WTC11 (cell line): ENCODE data around the gene SYK. TPM values are rescaled to one million over a fixed set of nuclear protein-coding genes. Genes with fewer than 3 reads are reported as not detected.

Source experiments
- ATAC-seq: fragments of 200-7000 bp; cut with Tn5 transposase; 2 replicates; pipeline ENCODE4 v1.10.0; 2021; ENCODE audit warnings: mild to moderate bottlenecking, moderate library complexity
- CTCF ChIA-PET: fragments of 300-600 bp; sonication (Branson Sonifier 250); formaldehyde crosslinking; loops from one replicate; lab custom pipeline; 2021; ENCODE audit warnings: antibody characterized with exemption; lab: Charles Lee
- POLR2A ChIA-PET: fragments of 350-600 bp; sonication (Branson Sonifier 250); formaldehyde crosslinking; loops from one replicate; lab custom pipeline; 2021; ENCODE audit warnings: antibody characterized with exemption; lab: Charles Lee
- DNase-seq: peaks from one replicate; pipeline ENCODE4 v3.0.0; 2021; ENCODE audit warnings: low spot score
- H3K27ac Mint-ChIP-seq: 2 replicates; pipeline ENCODE4 v1.8.0; 2021; ENCODE audit warnings: mixed read lengths
- H3K27me3 Mint-ChIP-seq: 2 replicates; pipeline ENCODE4 v1.8.0; 2021; ENCODE audit warnings: low read depth, mild to moderate bottlenecking, moderate library complexity, mixed read lengths
- H3K36me3 Mint-ChIP-seq: 2 replicates; pipeline ENCODE4 v1.8.0; 2021; ENCODE audit warnings: mixed read lengths
- H3K4me1 Mint-ChIP-seq: 2 replicates; pipeline ENCODE4 v1.8.0; 2022; ENCODE audit warnings: mixed read lengths
- H3K4me3 Mint-ChIP-seq: 2 replicates; pipeline ENCODE4 v1.8.0; 2021; ENCODE audit warnings: mild to moderate bottlenecking, moderate library complexity, mixed read lengths
- H3K9me3 Mint-ChIP-seq: 2 replicates; pipeline ENCODE4 v1.8.0; 2021; ENCODE audit warnings: mixed read lengths
- ATF2 ChIP-seq: sonication (generic); formaldehyde crosslinking; IDR thresholded peaks from 2 replicates; pipeline ENCODE4 v1.8.1; 2022; ENCODE audit warnings: low read depth, missing genetic modification reagents, borderline replicate concordance
- E2F5 ChIP-seq: sonication (generic); formaldehyde crosslinking; IDR thresholded peaks from 2 replicates; pipeline ENCODE4 v1.8.1; 2022; ENCODE audit warnings: mild to moderate bottlenecking, moderate library complexity, missing genetic modification reagents
- ESRRA ChIP-seq: sonication (generic); formaldehyde crosslinking; IDR thresholded peaks from 2 replicates; pipeline ENCODE4 v1.8.1; 2022; ENCODE audit warnings: mild to moderate bottlenecking, missing genetic modification reagents, borderline replicate concordance
- GTF2I ChIP-seq: fragments of 250-450 bp; sonication (Bioruptor Pico); conservative IDR thresholded peaks from 2 replicates; pipeline ENCODE4 v1.4.0; 2021; ENCODE audit warnings: mild to moderate bottlenecking
- JAZF1 ChIP-seq: fragments of 250-450 bp; sonication (Bioruptor Pico); IDR thresholded peaks from 2 replicates; pipeline ENCODE4 v1.9.0; 2021; ENCODE audit warnings: moderate library complexity, mild to moderate bottlenecking, inconsistent platforms
- MAX ChIP-seq: sonication (generic); formaldehyde crosslinking; IDR thresholded peaks from 2 replicates; pipeline ENCODE4 v1.8.0; 2022; ENCODE audit warnings: mild to moderate bottlenecking, missing genetic modification reagents
- NFYB ChIP-seq: sonication (generic); formaldehyde crosslinking; conservative IDR thresholded peaks from 2 replicates; pipeline ENCODE4 v1.8.0; 2022; ENCODE audit warnings: low read depth, missing genetic modification reagents
- OVOL2 ChIP-seq: fragments of 250-450 bp; sonication (Bioruptor Pico); IDR thresholded peaks from 2 replicates; pipeline ENCODE4 v1.9.0; 2021; ENCODE audit warnings: mild to moderate bottlenecking, borderline replicate concordance
- PRRX2 ChIP-seq: fragments of 250-450 bp; sonication (Bioruptor Pico); IDR thresholded peaks from 2 replicates; pipeline ENCODE4 v1.8.0; 2021; ENCODE audit warnings: mild to moderate bottlenecking
- RELA ChIP-seq: sonication (generic); formaldehyde crosslinking; IDR thresholded peaks from 2 replicates; pipeline ENCODE4 v1.8.1; 2022; ENCODE audit warnings: missing genetic modification reagents, mild to moderate bottlenecking, borderline replicate concordance
- RORB ChIP-seq: fragments of 250-450 bp; sonication (Bioruptor Pico); IDR thresholded peaks from 2 replicates; pipeline ENCODE4 v1.9.0; 2021; ENCODE audit warnings: mild to moderate bottlenecking
- SMAD4 ChIP-seq: sonication (generic); formaldehyde crosslinking; IDR thresholded peaks from 2 replicates; pipeline ENCODE4 v1.8.0; 2022; ENCODE audit warnings: mild to moderate bottlenecking, missing genetic modification reagents
- SOX15 ChIP-seq: fragments of 250-450 bp; sonication (Bioruptor Pico); IDR thresholded peaks from 2 replicates; pipeline ENCODE4 v1.9.0; 2021; ENCODE audit warnings: mild to moderate bottlenecking
- USF1 ChIP-seq: sonication (generic); formaldehyde crosslinking; IDR thresholded peaks from 2 replicates; pipeline ENCODE4 v1.8.0; 2022; ENCODE audit warnings: mild to moderate bottlenecking, missing genetic modification reagents
- USF2 ChIP-seq: sonication (generic); formaldehyde crosslinking; IDR thresholded peaks from 2 replicates; pipeline ENCODE4 v1.8.1; 2023; ENCODE audit warnings: mild to moderate bottlenecking, missing genetic modification reagents, moderate library complexity
- ZBTB43 ChIP-seq: sonication (generic); formaldehyde crosslinking; IDR thresholded peaks from 2 replicates; pipeline ENCODE4 v1.8.1; 2023; ENCODE audit warnings: mild to moderate bottlenecking, missing genetic modification reagents
- ZNF281 ChIP-seq: sonication (generic); formaldehyde crosslinking; IDR thresholded peaks from 2 replicates; pipeline ENCODE4 v1.8.0; 2023; ENCODE audit warnings: mild to moderate bottlenecking, missing genetic modification reagents
- ZNF512 ChIP-seq: sonication (generic); formaldehyde crosslinking; IDR thresholded peaks from 2 replicates; pipeline ENCODE4 v1.8.1; 2022; ENCODE audit warnings: missing genetic modification reagents, borderline replicate concordance
- total RNA-seq: library from RNA; stranded (reverse); gene quantifications from 3 replicates; pipeline ENCODE4 v1.2.3, GENCODE V29; 2021

Gene SYK
- total RNA-seq, 1 experiment from 2014 or later: 7.4 TPM

- TF ChIP-seq OVOL2 (CRISPR knock-in tag): no peak
- no peak for TF ChIP-seq SMAD4 (CRISPR knock-in tag)
- TF ChIP-seq RELA: no peak
- no peak for TF ChIP-seq SOX15 (CRISPR knock-in tag)
- TF ChIP-seq ATF2 (CRISPR knock-in tag): no peak
- no peak for TF ChIP-seq ZBTB43 (CRISPR knock-in tag)
- TF ChIP-seq ZNF281 (CRISPR knock-in tag): no peak
- no peak for TF ChIP-seq NFYB (CRISPR knock-in tag)
- TF ChIP-seq MAX (CRISPR knock-in tag): no peak
- TF ChIP-seq GTF2I (CRISPR knock-in tag): no peak
- TF ChIP-seq ZNF512 (CRISPR knock-in tag): no peak
- no peak for TF ChIP-seq JAZF1 (CRISPR knock-in tag)
Observed at GRCh38 chr9:90813523-90813922, 11.9 kb downstream of the SYK start (continued).

- Mint-ChIP-seq H3K4me3 (no peak overlapping the region), H3K27ac (no peak overlapping the region), H3K27me3 (peaks cover 15% of the 10 kb centered on the region), H3K9me3 (peaks cover 17% of the 10 kb centered on the region), H3K4me1 (peaks cover 19% of the 10 kb centered on the region), H3K36me3 (peaks cover 2% of the 10 kb centered on the region; the same call in 1 of the 2 replicates)
- no peak for DNase-seq
- ATAC-seq: no peak
- TF ChIP-seq JAZF1 (CRISPR knock-in tag): no peak
- TF ChIP-seq PRRX2: no peak
- TF ChIP-seq ZBTB43 (CRISPR knock-in tag): no peak
- ChIA-PET CTCF (no interaction called here), POLR2A (no interaction called here)
Observed at GRCh38 chr9:90814355-90814754, 12.7 kb downstream of the SYK start.

- peaks cover 24% of the 10 kb centered on the region for H3K9me3 Mint-ChIP-seq
- ATAC-seq: peak; percentile 32
- H3K36me3 Mint-ChIP-seq: peaks cover 2% of the 10 kb centered on the region; the same call in 1 of the 2 replicates
- H3K4me3 Mint-ChIP-seq: no peak overlapping the region
- H3K27me3 Mint-ChIP-seq: peaks cover 14% of the 10 kb centered on the region
- ChIA-PET CTCF (interaction anchor here (0.9 to 1.1 kb wide), 4 partner anchors 8 to 59 kb away, joined by 3 to 4 read pairs (median 3); no protein-coding TSS in a partner anchor), POLR2A (interaction anchor here (0.7 kb wide), 1 partner anchor 1332 kb away, joined by 3 read pairs; no protein-coding TSS in a partner anchor)
- H3K4me1 Mint-ChIP-seq: peaks cover 18% of the 10 kb centered on the region
- no peak for DNase-seq
- H3K27ac Mint-ChIP-seq: no peak overlapping the region
- no peak for TF ChIP-seq RORB (CRISPR knock-in tag)
- TF ChIP-seq USF1 (CRISPR knock-in tag): peak; percentile 64
- no peak for TF ChIP-seq E2F5 (CRISPR knock-in tag)
- TF ChIP-seq ESRRA (CRISPR knock-in tag): no peak
- peak; percentile 76 for TF ChIP-seq USF2 (CRISPR knock-in tag)
Observed at GRCh38 chr9:90815183-90815943, 13.7 kb downstream of the SYK start.
